GM12872 (cell line): ENCODE data around the gene OR51I1.

Experiments used
- TF ChIP-seq, protein P1 (sequence below): IDR thresholded peaks from 3 replicates; pipeline ENCODE4 v1.5.1; 2011; ENCODE audit warnings: low read depth, mild to moderate bottlenecking, low read length, moderate library complexity; ENCODE audit not compliant: insufficient read depth

The OR51I1 gene

DNA sequence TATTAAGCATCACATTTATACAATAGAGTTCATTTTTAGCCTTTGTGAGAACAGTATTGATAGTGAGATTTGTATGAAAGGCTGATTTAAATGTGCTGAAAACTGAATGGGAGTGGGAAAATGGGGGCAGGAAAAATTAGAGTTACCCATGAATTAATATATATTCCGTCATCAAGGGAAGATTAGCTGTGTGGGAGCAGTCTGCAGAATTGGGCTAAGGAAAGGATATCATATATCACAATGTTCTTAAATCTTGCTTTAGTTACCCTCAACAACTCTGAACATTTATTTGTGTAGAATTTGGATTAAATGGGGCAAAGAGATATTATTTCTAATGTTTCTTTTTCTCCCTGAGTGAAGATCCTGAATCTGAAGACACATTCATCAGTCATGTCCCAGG is 19.5 kb downstream of the OR51I1 start, which contains the start of gene OR51Q1:
Gene OR51Q1, plus strand, starts transcription at position 301 of the 400 bp plus-strand sequence. Its CDS starts 90 bp downstream, at position 391.
- TF ChIP-seq, protein P1, sequence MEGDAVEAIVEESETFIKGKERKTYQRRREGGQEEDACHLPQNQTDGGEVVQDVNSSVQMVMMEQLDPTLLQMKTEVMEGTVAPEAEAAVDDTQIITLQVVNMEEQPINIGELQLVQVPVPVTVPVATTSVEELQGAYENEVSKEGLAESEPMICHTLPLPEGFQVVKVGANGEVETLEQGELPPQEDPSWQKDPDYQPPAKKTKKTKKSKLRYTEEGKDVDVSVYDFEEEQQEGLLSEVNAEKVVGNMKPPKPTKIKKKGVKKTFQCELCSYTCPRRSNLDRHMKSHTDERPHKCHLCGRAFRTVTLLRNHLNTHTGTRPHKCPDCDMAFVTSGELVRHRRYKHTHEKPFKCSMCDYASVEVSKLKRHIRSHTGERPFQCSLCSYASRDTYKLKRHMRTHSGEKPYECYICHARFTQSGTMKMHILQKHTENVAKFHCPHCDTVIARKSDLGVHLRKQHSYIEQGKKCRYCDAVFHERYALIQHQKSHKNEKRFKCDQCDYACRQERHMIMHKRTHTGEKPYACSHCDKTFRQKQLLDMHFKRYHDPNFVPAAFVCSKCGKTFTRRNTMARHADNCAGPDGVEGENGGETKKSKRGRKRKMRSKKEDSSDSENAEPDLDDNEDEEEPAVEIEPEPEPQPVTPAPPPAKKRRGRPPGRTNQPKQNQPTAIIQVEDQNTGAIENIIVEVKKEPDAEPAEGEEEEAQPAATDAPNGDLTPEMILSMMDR, result no peak

DNA sequence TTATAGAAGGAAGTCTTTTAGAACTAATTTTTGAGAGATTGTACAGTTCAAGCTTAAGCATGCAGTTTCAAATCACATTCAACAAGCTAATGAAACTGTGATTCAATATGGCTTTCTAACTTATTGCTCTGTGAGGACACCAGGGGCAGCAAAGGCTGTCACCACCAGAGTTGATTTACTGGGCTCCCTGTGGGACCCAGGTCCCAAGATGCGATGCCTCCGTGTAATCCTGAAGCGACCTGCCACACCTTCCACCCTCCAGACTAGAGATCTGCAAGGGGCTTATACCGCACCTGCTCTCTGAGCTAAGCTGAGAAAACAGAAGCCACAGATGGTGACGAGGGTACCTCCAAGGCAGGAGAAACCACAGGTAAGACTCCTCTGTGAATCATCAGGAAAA is 20.3 kb downstream of the OR51I1 start:
- TF ChIP-seq, protein P1, result no peak

DNA sequence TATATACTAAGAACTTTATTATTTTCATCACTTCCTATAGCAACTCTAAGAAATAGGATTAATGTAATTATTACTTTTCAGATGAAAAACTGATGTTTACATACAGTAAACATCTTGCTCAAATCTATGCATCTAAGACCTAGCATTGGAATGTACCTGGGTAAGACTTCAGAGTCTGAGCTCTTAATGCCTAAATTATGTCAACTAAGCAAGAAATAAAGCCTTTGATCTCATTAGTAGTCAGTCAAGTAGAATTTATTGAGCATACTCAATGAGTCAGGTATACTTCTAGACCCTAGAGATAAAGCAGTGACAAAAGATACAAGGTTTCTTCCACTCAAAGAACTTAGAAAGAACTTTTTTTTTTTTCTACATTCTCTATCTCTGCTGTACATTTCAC is 36.1 kb downstream of the OR51I1 start:
- TF ChIP-seq, protein P1, result no peak

DNA sequence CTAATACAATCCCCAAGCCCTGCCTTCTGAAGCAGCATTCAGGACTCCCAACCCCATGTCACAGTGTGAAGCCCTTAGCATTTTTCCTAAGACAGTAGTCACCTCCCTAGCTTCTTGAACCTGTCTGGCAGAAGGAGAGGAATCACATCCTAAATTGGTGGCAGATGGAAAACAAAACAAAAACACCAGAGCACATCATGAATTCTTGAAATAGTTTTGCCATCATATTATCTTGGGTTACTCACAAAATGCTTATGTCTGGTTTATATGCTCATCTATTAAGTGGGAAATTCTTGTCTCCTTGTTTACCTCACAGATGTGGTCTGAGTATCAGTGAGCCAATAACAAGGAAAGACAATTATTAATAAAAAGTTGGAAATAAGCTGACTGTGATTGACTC is 42.4 kb downstream of the OR51I1 start:
- TF ChIP-seq, protein P1, result no peak

DNA sequence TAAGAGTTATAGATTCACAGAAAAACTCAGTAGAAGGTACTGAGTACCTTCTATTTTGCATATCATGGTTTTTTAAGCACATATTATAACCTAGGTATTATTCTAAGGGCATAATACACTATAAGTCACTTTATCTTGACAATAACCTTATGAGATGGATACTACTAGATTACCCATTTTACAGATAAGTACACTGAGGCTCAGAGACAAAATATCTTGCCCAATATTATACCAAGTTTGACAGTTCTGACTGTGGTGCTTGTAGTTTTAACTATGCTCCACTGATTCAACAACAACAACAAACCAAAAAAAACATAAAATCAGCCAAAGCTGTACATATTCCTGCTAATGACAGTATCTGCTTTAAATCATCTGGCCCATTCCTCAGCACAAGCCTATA is 47.2 kb downstream of the OR51I1 start:
- TF ChIP-seq, protein P1, result no peak
